Esophagus muscularis mucosa (tissue), 4 donors: Measurements from ENCODE around the gene MEGF6. TPM values are rescaled to one million over a fixed set of nuclear protein-coding genes. Genes with fewer than 3 reads are reported as not detected.

Source experiments
- DNase-seq: peaks from one replicate; pipeline ENCODE4 v3.0.0-alpha.2; 2017; ENCODE audit errors: extremely low spot score
- H3K27ac ChIP-seq, 4 donors: fragments of 200-600 bp; sonication (generic); replicated peaks in 1 of 4; 1 replicate in 3 of 4; 2 replicates in 1 of 4; pipeline ENCODE4 v1.5.1; 2016 to 2019; ENCODE audit warnings: mild to moderate bottlenecking in 1 of 4
- H3K27me3 ChIP-seq, 4 donors: fragments of 200-600 bp; sonication (generic); one replicate each; pipeline versions ENCODE4 v1.5.1 to v1.6.0; 2016 to 2019
- H3K36me3 ChIP-seq, 4 donors: fragments of 200-600 bp; sonication (generic); one replicate each; pipeline ENCODE4 v1.5.1; 2016 to 2019
- H3K4me1 ChIP-seq, 4 donors: fragments of 200-600 bp; sonication (generic); one replicate each; pipeline ENCODE4 v1.5.1; 2016 to 2019
- H3K4me3 ChIP-seq, 4 donors: fragments of 200-600 bp; sonication (generic); 1 replicate in 2 of 4; 2 replicates in 2 of 4; pipeline ENCODE4 v1.5.1; 2016 to 2019; ENCODE audit warnings: mild to moderate bottlenecking in 4 of 4, moderate library complexity in 1 of 4
- H3K9me3 ChIP-seq, 4 donors: fragments of 200-600 bp; sonication (generic); 1 replicate in 3 of 4; 2 replicates in 1 of 4; pipeline ENCODE4 v1.5.1; 2016 to 2019
- EP300 ChIP-seq: sonication (generic); formaldehyde crosslinking; IDR thresholded peaks from one replicate; pipeline ENCODE4 v1.6.1; 2017; ENCODE audit warnings: antibody characterized with exemption
- POLR2A ChIP-seq: fragments of 450-650 bp; IDR thresholded peaks from one replicate; pipeline ENCODE4 v1.6.1; 2017; ENCODE audit warnings: antibody characterized with exemption, moderate library complexity, mild to moderate bottlenecking, low read depth
- POLR2AphosphoS5 ChIP-seq, 2 donors: sonication (generic); formaldehyde crosslinking; IDR thresholded peaks; one replicate each; pipeline ENCODE4 v1.6.1; 2017; ENCODE audit warnings: antibody characterized with exemption in 2 of 2
- WGBS: methylation state at CpG from one replicate; pipeline ENCODE4 v1.1.5; 2018; 5-methylcytosine and 5-hydroxymethylcytosine counted together
- intact Hi-C: fragments of 100-400 bp; cut with DNase I; formaldehyde crosslinking; loops from one replicate; pipeline ENCODE4 v1.15.1; 2023
- total RNA-seq, 4 donors: library from RNA; depleted of rRNA; stranded (reverse); fragments of >200 nt; gene quantifications; one replicate each; pipeline versions ENCODE4 v1.1.0 to v1.2.1, GENCODE V29; 2016
- TF ChIP-seq, protein P1 (sequence below), 3 experiments: fragments of 200-600 bp in 2 of 3; fragments of 450-650 bp in 1 of 3; sonication (generic) in 2 of 3; IDR thresholded peaks; one replicate each; pipeline ENCODE4 v1.5.1; 2017 to 2019; ENCODE audit warnings: antibody characterized with exemption in 3 of 3, mild to moderate bottlenecking in 2 of 3, moderate library complexity in 1 of 3

MEGF6 gene
- total RNA-seq, 4 donors from 2014 or later: 9.3 to 18.1 (median 12.7) TPM

DNA sequence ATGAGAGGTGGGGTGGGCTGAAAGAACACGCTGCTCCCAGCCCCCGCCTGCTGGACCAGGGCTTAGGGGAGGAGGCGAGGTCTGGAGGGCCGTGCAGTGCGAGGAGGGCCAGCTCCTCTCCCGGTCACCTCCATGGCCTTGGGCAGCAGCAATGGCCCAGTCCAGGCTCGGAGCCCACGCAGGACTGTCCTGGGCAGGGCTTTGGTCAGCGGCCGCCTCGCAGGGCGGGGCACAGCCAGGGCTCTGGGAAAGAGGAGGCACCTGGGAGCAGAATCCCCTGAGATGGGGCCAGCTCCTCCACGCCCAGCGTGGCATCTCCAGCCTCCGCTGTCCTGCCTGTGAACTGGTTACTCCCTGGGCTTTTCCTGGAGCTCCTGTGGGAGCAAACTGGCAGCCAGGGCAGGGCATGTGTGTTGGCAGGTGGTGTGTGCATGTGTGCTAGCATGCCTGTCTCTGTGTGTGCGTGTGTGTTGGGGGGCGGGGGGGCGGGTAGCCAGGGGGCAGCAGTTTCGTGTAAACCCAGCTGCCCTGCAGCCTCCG, 129.4 kb downstream of the MEGF6 start:
- Histone ChIP-seq H3K4me3 (no peak overlapping the region), H3K4me1 (no peaks in the 10 kb centered on the region), H3K9me3 (no peaks in the 10 kb centered on the region), H3K27me3 (peaks cover 0 to 24% (median 0%) of the 10 kb centered on the region in 4 donors), H3K27ac (no peak overlapping the region), H3K36me3 (no peaks in the 10 kb centered on the region)
- DNase-seq: no peak
- intact Hi-C loops: no loop called here
- WGBS: no CpG with 5 or more reads among the region's 20 CpGs
- TF ChIP-seq EP300 (no peak), POLR2AphosphoS5 (IDR thresholded peaks at IDR 0.05) (no peak), POLR2A (no peak)
- TF ChIP-seq, protein P1, sequence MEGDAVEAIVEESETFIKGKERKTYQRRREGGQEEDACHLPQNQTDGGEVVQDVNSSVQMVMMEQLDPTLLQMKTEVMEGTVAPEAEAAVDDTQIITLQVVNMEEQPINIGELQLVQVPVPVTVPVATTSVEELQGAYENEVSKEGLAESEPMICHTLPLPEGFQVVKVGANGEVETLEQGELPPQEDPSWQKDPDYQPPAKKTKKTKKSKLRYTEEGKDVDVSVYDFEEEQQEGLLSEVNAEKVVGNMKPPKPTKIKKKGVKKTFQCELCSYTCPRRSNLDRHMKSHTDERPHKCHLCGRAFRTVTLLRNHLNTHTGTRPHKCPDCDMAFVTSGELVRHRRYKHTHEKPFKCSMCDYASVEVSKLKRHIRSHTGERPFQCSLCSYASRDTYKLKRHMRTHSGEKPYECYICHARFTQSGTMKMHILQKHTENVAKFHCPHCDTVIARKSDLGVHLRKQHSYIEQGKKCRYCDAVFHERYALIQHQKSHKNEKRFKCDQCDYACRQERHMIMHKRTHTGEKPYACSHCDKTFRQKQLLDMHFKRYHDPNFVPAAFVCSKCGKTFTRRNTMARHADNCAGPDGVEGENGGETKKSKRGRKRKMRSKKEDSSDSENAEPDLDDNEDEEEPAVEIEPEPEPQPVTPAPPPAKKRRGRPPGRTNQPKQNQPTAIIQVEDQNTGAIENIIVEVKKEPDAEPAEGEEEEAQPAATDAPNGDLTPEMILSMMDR (IDR thresholded peaks at IDR 0.05): no peak

DNA sequence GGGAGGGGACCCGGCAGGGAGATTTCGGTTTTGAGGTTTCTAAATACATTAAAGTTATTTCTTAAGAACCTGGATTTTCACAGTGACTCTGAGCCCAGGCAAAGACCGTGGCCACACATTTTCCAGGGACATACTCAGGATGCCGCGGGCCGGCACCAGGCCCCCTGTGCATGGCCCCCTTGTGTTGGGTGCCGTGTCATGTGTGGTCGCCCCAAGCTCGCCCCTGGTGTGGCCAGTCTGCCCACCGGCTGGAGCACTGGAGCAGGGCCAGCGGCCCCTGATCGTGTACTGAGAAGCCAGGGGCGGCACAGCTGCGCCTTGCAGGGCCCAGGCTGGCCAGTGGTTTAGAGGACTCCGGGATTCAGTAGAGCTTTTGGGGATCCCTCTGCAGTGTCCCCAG, 130.3 kb downstream of the MEGF6 start:
- WGBS: 64% methylated on average over 3 of the region's 15 CpGs
- Histone ChIP-seq H3K4me3 (no peak overlapping the region), H3K27me3 (peaks cover 0 to 33% (median 0%) of the 10 kb centered on the region in 4 donors), H3K9me3 (no peaks in the 10 kb centered on the region), H3K27ac (no peak overlapping the region), H3K36me3 (no peaks in the 10 kb centered on the region), H3K4me1 (no peaks in the 10 kb centered on the region)
- TF ChIP-seq EP300 (no peak), POLR2AphosphoS5 (IDR thresholded peaks at IDR 0.05) (no peak), POLR2A (no peak)
- TF ChIP-seq, protein P1 (IDR thresholded peaks at IDR 0.05): no peak
- intact Hi-C loops: no loop called here
- DNase-seq: no peak

DNA sequence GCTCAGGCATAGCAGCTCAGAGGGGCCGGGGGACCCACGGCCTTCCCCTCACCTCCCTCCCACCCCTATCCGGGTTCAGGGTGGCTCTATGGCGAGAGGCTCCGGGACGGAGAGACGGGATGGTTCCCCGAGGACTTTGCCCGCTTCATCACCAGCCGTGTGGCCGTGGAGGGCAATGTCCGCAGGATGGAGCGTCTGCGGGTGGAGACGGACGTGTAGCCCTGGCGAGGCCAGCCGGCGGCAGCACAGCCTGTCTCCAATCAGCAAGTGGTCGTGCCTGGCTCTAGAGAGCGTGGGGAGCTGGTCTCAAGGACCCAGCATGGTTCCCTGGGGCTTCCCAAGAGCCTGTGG, 131.0 kb downstream of the MEGF6 start:
- Histone ChIP-seq H3K4me3 (no peak overlapping the region), H3K36me3 (no peaks in the 10 kb centered on the region), H3K27ac (no peak overlapping the region), H3K9me3 (no peaks in the 10 kb centered on the region), H3K4me1 (no peaks in the 10 kb centered on the region), H3K27me3 (peaks cover 0 to 38% (median 0%) of the 10 kb centered on the region in 4 donors)
- intact Hi-C loops: no loop called here
- 79% methylated on average over 16 of the region's 21 CpGs for WGBS
- no peak for DNase-seq
- TF ChIP-seq, protein P1 (IDR thresholded peaks at IDR 0.05): no peak
- TF ChIP-seq EP300 (no peak), POLR2A (no peak), POLR2AphosphoS5 (IDR thresholded peaks at IDR 0.05) (no peak)

DNA sequence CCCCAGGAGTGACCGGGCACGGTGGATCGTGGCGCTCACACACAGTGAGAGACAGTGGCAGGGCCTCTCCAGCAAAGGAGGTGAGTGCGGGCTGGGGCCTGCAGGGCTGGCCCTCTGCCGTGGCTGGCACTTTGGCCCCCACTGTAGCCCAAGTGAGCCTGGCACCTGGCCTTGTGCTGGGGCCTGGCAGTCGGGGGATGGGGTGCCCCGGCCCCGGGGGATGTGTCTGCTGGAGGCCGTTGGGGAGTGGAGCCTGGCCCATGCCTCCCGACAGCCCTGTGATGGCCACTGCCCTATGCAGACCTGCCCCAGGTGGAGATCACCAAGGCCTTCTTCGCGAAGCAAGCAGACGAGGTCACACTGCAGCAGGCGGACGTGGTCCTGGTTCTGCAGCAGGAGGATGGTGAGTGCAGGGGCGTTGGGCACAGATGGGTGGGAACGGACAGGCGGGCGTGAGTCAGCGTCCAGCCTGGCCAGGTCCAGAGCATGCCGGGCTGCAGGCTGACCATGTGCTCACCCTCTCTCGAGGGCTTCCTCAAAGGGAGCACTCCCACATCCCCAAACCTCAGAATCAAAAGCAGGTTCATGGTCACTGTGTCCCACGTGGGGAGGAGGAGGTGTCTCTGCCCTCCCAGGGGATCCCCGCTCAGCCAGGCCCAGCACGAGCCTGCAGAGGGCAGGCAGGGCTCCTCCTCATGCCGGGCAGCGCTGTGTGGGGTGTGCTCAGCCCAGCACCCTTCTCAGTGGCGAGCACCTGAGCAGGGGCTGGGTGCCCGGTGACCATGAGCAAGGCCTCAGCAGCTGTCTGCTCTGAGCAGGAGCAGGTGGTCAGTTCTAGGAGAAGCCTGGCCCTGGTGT, 131.6 kb downstream of the MEGF6 start:
- intact Hi-C loops: no loop called here
- WGBS: 77% methylated on average over 22 of the region's 30 CpGs
- no peaks in the 10 kb centered on the region for H3K36me3 ChIP-seq
- H3K9me3 ChIP-seq: no peaks in the 10 kb centered on the region
- H3K4me1 ChIP-seq: no peaks in the 10 kb centered on the region
- TF ChIP-seq EP300 (no peak), POLR2A (no peak), POLR2AphosphoS5 (IDR thresholded peaks at IDR 0.05) (no peak)
- TF ChIP-seq, protein P1 (IDR thresholded peaks at IDR 0.05): no peak
- no peak overlapping the region for H3K27ac ChIP-seq
- DNase-seq: no peak
- H3K27me3 ChIP-seq: peaks cover 0 to 38% (median 0%) of the 10 kb centered on the region in 4 donors
- no peak overlapping the region for H3K4me3 ChIP-seq
